Transverse colon (tissue), 3 donors: ENCODE results near the gene PRF1.
"Not testable (repeated sequence)": the region's sequence is repeated elsewhere in the genome, so short reads cannot be mapped to it uniquely, and the experiment has no call there.

ENCODE experiments used
- CTCF ChIP-seq, 5 experiments: fragments of 200-600 bp in 3 of 5; fragments of 450-650 bp in 2 of 5; sonication (generic) in 3 of 5; IDR thresholded peaks; 1 replicate in 2 of 5; 2 replicates in 3 of 5; pipeline ENCODE4 v1.5.1; 2016 to 2017; ENCODE audit warnings: antibody characterized with exemption in 5 of 5, inconsistent platforms in 3 of 5, mild to moderate bottlenecking in 2 of 5, moderate library complexity in 1 of 5
- POLR2A ChIP-seq: fragments of 450-650 bp; IDR thresholded peaks from one replicate; pipeline ENCODE4 v1.6.1; 2016; ENCODE audit warnings: antibody characterized with exemption, mild to moderate bottlenecking, moderate library complexity

- not testable (repeated sequence) for TF ChIP-seq CTCF (IDR thresholded peaks at IDR 0.05); POLR2A
Observed at GRCh38 chr10:70581176-70581575, 21.4 kb downstream of the PRF1 start.
